Cardiac septum (tissue), 1 donor: Measurements from ENCODE around the gene BCCIP. TPM values are rescaled to one million over a fixed set of nuclear protein-coding genes. Genes with fewer than 3 reads are reported as not detected.

Source experiments
- DNase-seq: peaks from one replicate; pipeline ENCODE4 v3.0.0-alpha.2; 2020; ENCODE audit warnings: low spot score
- intact Hi-C: fragments of 100-400 bp; cut with DNase I; formaldehyde crosslinking; loops from one replicate; pipeline ENCODE4 v1.14.0; 2022
- long read RNA-seq: library from polyadenylated mRNA; unstranded; transcript quantifications from one replicate; pipeline ENCODE4 v2.0.0, GENCODE V29; 2021
- total RNA-seq: library from RNA; stranded (reverse); fragmentation: NEBNext Ultra II Directional; extraction: Animal tissue kit (Norgen Biotek cat#: 25700); gene quantifications from one replicate; pipeline ENCODE4 v1.2.1, GENCODE V29; 2021
- donor health status: DM: no; HTN: no; CAD: no.

BCCIP gene
- 41.8 TPM for total RNA-seq
- long read RNA-seq, transcript BCCIP-202 (7 exons, 2,337 nt): minor isoform, 15 of 77 reads
- long read RNA-seq, transcript BCCIP-201 (7 exons, 1,236 nt): major isoform, 39 of 77 reads
- long read RNA-seq, transcript BCCIP-203 (8 exons, 1,433 nt): minor isoform, 6 of 77 reads
- long read RNA-seq, partial matches to known transcripts: 2 of 77 reads
- long read RNA-seq, other reads (novel, unspliced or antisense): 15 of 77 reads

- intact Hi-C loops: no loop called here
- DNase-seq: peak; percentile 97
Measured at GRCh38 chr10:125822878-125823662, at the start of gene BCCIP, which contains the start of gene UROS. Gene BCCIP, plus strand, starts transcription at chr10:125823546. Its CDS starts 12 bp downstream, at chr10:125823558. Gene UROS, minus strand, starts transcription at chr10:125823258. Its CDS starts 6,759 bp downstream, at chr10:125816499.

DNA sequence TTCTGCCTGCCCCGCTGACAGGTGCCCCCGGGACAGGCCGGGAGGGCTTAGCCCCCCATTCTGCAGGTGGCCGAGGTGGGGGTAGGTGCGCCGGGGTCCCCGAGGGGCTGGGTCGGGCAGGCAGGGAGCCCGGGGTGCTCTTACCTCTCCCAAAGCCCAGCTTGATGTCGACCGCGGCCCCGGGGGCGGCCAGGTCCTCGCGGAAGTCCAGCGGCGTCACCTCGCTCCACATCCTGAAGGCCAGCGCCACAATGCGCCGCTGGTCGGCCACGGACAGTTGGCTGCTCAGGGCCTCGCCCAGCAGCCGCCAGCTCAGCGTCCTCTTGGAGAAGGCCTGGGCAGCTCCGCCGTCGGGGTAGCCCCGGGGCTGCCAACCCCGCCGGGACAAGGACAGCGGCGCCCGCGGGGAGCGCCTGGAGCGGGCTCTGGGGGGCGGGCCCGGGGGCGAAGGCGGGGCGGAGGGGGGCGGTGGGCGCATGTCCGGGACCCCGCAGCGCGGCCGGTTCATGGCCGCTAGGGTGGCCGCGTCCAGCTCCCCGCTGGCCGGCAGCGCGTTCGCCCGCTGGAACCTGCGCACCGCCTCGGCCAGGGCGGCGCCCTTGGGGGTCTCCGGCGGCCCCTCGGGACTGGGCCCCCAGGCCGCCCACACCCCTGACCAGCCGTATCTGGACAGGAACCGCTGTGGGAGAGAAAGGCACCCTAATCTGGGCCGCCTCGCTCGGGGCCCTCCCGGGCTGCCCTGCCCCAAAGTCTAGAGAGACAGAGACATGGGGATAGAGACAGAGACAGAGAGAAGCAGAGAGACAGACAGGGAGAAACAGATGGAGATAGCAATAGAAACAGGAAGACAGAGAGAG, 49.4 kb upstream of the BCCIP start:
- intact Hi-C loops: no loop called here
- DNase-seq: peak; percentile 66

DNA sequence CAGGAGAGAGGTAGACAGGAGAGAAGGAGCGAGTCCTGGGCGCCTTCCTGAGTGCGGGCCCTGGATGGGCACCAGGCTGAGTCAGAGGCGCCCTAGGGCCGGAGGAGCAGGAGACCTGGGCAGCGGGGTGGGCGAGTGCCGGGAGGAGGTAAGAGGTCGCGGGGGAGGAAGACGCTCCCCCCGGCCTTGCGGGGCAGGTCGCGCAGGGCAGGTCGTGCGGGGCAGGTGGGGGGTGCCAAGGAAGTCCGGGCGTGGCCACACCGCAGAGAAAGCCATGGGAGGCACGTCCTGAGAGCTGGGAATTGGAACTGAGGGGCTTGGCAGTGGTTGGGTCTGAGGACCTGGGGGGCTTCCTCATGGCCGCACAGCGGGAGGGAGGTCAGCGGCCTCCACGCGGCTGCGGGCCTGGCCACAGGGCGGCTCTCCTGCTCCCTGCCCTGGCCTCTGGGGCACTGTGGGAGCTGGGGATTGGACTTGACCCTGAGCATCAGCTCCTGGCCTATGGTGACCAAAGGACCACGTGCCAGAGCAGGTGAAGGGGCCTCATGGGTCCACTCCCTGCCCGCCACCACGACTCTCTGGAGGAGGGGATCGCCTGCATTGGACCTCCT, 48.7 kb upstream of the BCCIP start:
- intact Hi-C loops: no loop called here
- DNase-seq: no peak

GRCh38 chr10:125775491-125776106, 47.7 kb upstream of the BCCIP start, which contains the start of gene MMP21:
Gene MMP21, minus strand, starts transcription at chr10:125775821. Its CDS starts 0 bp downstream, at chr10:125775821.
- intact Hi-C loops: no loop called here

GRCh38 chr10:125777806-125778205, 45.5 kb upstream of the BCCIP start:
- no peak for DNase-seq
- intact Hi-C loops: no loop called here

More at GRCh38 chr10:125775491-125776106, 47.7 kb upstream of the BCCIP start, which contains the start of gene MMP21:
- DNase-seq: no peak

GRCh38 chr10:125778556-125778955, 44.8 kb upstream of the BCCIP start:
- DNase-seq: no peak
- intact Hi-C loops: no loop called here

GRCh38 chr10:125779403-125780327, 43.7 kb upstream of the BCCIP start:
- no peak for DNase-seq
- intact Hi-C loops: no loop called here

- intact Hi-C loops: no loop called here
- DNase-seq: no peak
Measured at GRCh38 chr10:125781374-125781773, 42.0 kb upstream of the BCCIP start.

DNA sequence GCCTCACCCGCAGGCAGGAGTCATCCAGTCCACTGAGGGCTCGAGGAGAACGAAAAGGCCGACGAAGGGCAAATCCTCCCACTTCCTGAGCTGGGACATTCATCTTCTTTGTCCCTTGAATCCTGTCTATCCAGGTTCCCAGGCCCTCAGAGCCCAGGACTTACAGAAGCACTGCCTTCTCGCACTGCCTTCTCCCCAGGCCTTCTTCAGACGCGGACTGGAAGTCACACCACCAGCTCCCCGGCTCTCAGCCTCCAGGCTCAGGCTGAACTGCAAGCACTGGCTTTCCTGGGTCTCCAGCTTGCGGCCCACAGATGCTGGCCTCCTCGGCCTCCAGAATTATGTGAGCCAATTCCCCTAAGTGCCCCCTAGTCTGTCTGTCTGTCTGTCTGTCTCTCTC, 41.3 kb upstream of the BCCIP start:
- intact Hi-C loops: no loop called here
- DNase-seq: no peak

GRCh38 chr10:125782616-125783015, 40.7 kb upstream of the BCCIP start:
- intact Hi-C loops: no loop called here
- no peak for DNase-seq

DNA sequence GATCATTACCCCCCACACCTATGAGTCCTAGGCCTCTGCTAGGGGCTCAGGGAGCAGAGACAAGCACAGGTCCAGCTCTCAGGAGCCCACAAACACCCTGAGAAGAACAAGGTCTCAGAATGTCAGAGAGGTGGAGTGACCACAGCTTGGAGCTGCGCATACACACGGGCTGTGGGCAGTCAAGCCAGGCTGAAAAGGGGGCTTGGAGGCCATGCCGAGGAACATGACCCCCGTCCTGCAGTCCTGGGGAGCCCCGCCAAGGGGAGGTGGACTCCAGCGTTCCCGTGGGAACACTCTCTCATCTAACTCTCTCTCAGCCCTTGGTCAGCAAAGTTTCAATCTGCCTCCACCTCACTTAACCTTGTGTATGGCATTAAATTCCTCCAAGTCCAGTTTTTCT, 39.9 kb upstream of the BCCIP start:
- no peak for DNase-seq
- intact Hi-C loops: no loop called here

GRCh38 chr10:125783957-125784356, 39.4 kb upstream of the BCCIP start:
- intact Hi-C loops: no loop called here
- DNase-seq: no peak

GRCh38 chr10:125785791-125786190, 37.6 kb upstream of the BCCIP start:
- DNase-seq: no peak
- intact Hi-C loops: no loop called here

DNA sequence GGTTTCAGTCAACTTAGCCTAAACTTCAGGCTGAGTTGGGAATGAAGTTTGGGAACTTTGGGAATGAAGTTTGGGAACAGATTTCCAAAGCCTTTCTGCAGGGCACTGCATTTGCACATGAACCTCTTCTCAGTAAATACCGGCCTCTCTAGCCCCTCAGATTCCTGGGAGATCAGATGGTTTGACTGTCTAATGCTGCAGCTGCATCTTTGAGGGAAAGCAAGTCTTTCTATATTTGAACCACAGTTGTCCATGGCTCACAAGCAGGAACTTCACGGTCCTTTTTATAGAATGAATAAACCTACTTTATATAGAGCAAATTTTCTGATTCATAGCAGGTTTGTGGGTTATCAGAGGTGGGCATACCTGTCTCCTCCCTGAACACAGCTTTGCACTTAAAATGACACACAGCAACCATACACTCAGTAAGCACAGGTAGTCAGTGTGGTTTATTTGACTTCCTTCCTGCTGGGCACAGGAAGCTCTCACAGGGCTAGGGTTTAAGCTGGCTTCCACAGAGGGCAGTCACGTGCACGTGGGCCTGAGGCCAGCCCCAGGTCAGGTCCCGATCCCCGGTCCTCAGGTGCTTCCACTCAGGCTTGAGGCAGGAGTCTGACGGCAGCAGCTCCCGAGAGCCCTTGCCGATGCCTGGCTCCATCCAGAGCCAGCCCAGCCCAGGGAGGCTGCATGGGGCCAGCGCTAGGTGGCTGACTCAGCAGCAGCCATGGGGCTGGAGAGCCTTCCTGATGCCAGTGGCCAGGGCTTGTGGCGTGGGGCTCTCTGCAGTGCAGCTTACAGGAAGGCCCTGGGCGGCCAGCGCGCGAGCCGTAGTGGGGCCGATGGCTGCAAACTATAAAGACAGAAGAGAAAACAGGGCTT, 35.0 kb upstream of the BCCIP start:
- intact Hi-C loops: no loop called here
- no peak for DNase-seq

GRCh38 chr10:125792342-125793300, 30.7 kb upstream of the BCCIP start:
- DNase-seq: no peak
- intact Hi-C loops: no loop called here

GRCh38 chr10:125795128-125795527, 28.2 kb upstream of the BCCIP start:
- peak; percentile 82 for DNase-seq
- intact Hi-C loops: no loop called here
